Activated CD8-positive, alpha-beta memory T cell treated with anti-CD3 and anti-CD28 coated beads, Interleukin-2, amount 50 U/mL, for 4 hours (primary cell): ENCODE data around the gene MOGAT3.
A peak's percentile ranks its signal among the peaks of the same experiment; 100 is the strongest.
"Not testable (repeated sequence)": the region's sequence is repeated elsewhere in the genome, so short reads cannot be mapped to it uniquely, and the experiment has no call there.

Experiments
- DNase-seq: peaks from one replicate; pipeline ENCODE4 v3.0.0-alpha.2; 2020

MOGAT3 gene

DNA sequence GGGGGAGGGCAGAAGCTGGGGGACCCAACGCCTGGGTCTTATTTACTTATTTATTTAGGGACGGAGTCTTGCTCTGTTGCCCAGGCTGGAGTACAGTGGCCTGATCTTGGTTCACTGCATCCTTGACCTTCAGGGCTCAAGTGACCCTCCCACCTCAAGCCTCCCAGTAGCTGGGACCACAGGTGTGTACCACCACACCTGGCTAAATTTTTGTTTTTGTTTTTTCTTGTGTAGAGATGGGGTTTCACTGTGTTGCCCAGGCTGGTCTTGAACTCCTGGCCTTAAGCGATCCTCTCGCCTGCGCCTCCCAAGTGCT is 1.7 kb upstream of the MOGAT3 start:
- DNase-seq: no peak

DNA sequence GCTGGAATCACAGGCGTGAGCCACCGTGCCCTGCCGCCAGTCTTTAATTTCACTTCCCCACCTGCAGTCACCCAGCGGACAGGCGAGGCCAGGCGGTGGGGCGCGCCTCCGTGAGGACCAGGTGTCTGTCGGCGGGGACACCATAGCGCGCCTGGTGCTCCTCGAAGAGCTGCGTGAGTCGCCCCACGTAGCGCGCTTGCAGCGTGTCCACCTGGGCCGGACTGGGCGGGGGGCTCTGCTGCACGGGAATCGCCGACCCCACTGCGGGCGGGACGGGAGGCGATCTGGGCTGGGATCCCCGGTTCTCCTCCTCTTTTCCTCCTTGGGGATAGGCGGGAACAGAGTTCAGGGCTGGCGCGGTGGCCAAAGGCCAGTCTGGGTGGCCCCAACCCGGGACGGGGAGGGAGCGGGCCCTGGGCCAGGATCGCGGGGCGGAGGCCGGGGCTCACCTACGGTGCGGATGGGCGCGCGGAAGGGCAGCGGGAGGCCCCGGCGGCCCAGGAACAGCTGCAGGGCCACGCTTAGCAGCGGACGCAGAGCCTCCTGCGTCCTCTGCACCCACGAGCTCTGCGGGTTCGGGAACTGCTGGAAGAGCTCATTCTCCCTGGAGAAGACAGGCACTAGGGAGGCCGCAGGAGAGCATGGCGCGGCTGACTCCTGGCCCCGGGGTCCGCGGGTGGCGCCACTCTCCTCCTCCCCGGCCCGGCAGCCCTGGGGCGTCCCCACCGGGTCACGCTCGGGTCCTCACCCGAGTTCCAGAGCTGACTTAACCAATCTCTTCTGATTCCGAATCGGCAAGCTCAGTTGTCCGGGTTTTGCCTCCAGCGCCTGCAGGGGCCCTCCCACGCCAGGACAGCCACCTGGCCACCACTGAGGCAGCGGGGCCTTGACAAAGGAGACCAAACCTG is 1.1 kb upstream of the MOGAT3 start:
- DNase-seq: no peak

DNA sequence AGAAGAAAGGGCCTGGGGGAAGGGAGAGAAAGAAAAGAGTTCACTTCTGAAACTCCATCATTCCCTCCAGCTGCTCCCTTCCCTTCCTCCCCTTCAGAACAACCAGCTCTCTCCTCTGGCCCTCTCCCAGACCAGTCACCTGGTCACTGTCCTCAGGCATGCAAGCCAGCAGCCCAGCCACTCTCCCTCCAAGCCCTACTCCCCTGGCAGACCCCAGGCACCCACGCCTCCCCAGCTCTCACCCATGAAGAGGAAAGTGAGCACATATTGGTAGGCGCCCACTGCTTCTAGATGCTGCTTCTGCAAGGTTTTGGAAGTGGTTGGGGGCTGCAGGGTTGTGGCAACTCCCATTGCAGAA is 353 bp downstream of the MOGAT3 start:
- DNase-seq: no peak

DNA sequence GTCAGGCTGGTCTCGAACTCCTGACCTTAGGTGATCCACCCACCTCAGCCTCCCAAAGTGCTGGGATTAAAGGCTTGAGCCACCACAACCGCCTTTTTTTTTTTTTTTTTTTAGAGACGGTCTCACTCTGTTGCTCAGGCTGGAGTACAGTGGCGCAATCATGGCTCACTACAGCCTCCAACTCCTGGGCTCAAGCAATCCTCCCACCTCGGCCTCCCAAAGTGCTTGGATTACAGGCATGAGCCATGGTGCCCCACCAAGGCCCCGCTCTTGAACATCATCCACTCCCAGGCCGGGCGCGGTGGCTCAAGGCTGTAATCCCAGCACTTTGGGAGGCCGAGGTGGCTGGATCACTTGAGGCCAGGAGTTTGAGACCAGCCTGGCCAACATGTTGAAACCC is 1.3 kb downstream of the MOGAT3 start:
- not testable (repeated sequence) for DNase-seq

DNA sequence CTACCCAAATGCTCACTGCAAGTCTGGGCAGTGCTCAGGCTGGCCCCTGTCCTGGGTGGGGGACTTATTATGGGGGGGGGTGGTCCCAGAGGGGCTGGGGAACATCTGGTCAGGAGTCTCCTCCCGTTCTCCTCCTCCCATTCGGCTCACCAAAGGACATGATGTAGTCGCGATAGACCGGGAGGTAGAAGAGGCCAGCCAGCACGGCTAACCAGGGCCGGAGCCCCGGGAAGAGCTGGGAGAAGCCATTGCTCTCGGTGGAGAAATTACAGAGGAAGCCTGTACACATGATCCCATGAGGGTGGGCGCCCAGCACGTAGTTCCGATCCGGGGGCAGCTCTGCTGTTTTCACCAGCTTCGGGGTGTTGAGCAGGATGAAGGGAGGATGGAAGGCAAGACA is 2.4 kb downstream of the MOGAT3 start:
- DNase-seq: no peak

GRCh38 chr7:101197991-101198390 is 2.8 kb downstream of the MOGAT3 start:
- no peak for DNase-seq

DNA sequence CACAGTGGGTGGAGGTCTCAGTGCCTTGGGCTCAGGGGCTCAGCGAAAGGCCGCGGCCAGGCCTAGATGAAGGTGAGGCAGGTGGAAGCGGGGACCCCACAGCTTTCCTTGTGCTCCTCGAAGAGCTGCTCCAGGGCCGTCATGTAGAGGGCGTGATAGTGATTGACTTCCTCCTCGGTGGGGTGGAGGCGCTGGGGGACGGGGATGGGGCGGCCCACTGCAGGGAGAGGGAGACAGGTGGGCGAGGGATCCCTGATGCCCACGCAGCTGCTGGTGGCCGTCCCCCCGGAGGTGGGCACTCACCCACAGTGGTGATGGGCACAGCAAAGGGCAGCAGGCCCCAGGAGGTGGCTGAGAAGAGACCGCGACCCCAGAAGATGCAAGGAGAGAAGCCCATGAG is 5.0 kb downstream of the MOGAT3 start:
- no peak for DNase-seq

GRCh38 chr7:101189109-101189508 is 11.7 kb downstream of the MOGAT3 start:
- DNase-seq: no peak

GRCh38 chr7:101186844-101187428 is 13.9 kb downstream of the MOGAT3 start:
- no peak for DNase-seq

- DNase-seq: no peak
These were observed 14.6 kb downstream of the MOGAT3 start for GRCh38 chr7:101186194-101186593.

DNA sequence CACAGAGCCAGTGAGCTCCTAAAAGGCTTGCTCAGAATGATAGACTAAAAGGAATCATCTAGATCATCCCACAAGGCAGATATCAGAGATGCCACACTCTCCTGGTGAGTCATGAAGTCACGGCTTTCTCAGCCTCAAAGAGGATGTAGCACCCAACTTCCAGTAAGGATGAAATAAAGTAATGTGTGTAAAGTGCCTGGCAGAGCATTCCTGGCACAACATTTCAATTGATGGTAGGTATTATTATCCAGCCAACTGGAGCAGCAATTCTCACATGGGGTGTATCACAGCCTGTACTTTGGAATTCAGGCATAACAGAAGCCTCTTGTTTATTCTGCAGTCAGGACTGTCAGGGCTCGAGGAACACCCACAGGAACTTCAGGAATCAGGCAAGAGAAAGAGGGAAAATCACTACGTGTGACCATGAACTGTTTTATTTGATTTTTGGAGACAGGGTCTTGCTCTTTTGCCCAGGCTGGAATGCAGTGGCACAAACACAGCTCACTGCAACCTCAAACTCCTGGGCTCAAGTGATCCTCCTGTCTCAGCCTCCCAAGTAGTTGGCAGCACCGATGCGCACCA is 15.5 kb downstream of the MOGAT3 start:
- no peak for DNase-seq

- no peak for DNase-seq
These were observed 20.6 kb downstream of the MOGAT3 start, which contains the start of gene NAT16 for GRCh38 chr7:101180130-101180755. Gene NAT16, minus strand, starts transcription at chr7:101180293. Its CDS starts 5,486 bp downstream, at chr7:101174807.

DNA sequence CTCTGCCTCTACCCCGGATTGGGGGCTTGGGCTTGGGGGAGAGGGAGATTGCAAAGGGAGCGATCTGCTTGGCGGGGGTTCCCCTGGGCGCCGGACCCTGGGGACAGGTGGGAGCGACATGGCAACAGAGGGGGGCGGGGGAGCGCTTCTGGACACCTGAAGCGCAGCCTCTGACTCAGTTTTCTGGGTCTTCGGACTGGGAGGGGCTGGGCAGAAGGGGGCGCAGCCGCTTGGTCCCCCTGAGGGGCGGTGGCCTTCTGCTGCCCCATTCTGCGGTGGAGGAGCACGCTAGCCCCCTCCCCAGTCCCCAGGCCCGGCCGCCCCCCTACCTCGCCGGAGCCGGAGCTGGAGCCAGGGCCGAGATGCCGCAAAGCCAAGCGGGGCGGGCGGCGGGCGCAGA is 21.1 kb downstream of the MOGAT3 start:
- DNase-seq: no peak

DNA sequence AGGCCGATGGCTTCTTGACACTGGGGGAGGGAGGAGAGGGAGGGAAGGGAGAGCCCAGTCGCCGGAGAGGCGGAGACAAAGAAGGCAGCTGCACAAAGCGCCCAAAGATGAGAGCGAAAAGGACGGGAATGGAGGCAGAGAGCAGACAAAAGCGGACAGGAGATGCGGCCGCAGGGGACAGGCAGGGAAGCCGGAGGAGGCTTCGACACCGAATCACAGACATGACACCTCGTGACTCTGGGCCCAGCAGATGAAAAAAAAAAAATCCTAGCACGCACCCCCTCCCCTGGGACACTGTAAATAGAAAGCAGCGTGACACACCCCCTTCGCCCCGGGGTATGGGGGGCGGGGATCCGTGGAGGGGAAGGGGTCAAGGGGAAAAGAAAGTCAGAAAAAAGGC is 21.7 kb downstream of the MOGAT3 start:
- no peak for DNase-seq

- no peak for DNase-seq
These were observed 23.2 kb downstream of the MOGAT3 start for GRCh38 chr7:101177644-101178043.

DNA sequence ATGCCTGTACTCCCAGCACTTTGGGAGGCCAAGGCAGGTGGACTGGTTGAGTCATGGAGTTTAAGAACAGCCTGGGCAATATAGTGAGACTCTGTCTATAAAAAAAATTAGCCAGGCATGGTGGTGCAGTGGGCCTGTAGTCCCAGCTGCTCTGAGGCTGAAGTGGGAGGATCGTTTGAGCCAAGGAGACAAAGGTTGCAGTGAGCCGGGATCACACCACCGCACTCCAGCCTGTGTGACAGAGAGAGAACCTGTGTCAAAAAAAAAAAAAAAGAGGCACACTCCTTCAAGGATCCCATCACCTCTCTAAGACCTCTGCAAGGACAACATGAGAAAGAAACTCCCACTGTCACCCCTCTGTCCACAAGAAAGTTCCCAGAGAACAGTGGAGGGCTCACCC is 25.2 kb downstream of the MOGAT3 start:
- no peak for DNase-seq

GRCh38 chr7:101174322-101174854 is 26.4 kb downstream of the MOGAT3 start:
- DNase-seq: no peak

- peak; percentile 59 for DNase-seq
These were observed 27.0 kb downstream of the MOGAT3 start for GRCh38 chr7:101173752-101174244.

DNA sequence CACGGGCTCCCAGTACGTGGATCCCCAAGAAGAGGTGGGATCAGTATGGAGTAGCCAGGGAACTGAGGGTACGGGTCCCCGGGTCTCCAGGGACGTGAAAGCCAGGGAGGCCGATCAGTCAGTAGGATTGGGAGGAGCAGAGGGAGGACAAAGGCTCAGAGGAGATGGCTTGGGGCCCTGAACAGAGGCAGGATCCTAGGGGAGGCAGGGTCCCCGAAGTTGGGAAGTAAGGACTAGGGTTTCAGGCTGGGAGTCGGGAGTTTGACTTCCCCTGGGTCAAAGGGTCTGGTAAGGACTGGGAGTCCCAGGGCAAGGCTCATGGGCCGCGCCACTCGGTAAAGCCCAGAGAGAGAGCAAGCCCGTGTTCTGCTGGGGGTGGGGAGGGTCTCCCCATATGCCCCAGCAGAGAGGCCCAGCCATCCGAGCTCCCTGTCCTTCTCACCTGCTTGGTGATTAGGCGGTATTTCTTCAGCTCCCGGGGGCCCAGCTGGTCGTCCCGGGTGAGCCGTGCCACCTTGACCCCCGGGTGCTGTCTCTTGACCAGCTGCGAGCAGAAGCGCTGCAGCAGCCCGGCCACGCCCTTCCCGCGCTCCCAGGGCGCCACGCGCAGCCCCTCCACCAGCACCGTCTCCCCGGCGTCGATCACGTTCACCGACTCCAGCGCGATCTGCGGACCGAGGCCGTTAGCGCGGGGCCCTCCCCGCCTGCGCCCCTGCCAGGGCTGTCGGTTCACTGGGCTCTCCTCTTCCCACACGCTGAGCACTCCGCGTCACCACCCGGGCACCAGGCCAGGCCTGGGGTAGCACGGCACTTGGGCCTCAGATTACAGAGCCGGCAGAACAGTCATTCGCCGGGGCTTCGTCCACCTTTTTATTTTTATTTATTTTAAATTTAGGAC is 27.7 kb downstream of the MOGAT3 start:
- no peak for DNase-seq

- DNase-seq: no peak
These were observed 28.6 kb downstream of the MOGAT3 start for GRCh38 chr7:101172005-101172853.

DNA sequence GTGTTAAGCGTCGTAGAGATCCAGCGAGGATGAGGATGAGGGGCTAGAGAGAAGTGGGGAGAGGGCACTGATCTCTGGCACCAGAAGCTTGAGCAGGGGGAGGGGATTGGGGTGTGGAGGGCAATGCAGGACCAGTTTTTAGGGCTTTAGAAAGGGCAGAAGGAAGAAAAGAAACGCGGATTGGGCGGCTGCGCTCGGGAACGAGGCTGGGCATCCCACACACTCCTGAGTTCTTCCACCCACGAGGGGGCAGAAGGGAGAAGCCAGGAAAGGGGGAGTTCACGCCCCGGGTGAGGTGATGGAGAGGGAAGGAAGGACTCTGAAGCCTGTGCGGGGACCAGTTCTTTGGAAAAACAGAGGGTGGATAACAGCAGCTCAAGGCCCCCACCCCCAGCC is 29.4 kb downstream of the MOGAT3 start:
- DNase-seq: no peak
